PC-3 (cell line): ENCODE results near the gene ABLIM1. TPM values are rescaled to one million over a fixed set of nuclear protein-coding genes. Genes with fewer than 3 reads are reported as not detected.

Experiments used
- ATAC-seq: fragments of 200-7000 bp; cut with Tn5 transposase; 2 replicates; pipeline ENCODE4 v1.9.1; 2020; ENCODE audit warnings: mild to moderate bottlenecking, moderate library complexity
- BruUV-seq: library from RNA; stranded (reverse); fragments of 400-500 nt; replicated peaks from 2 replicates; lab custom pipeline; 2021; lab: Mats Ljungman, UMichigan
- CTCF ChIA-PET: fragments of 300-600 bp; sonication (Branson Sonifier 250); formaldehyde crosslinking; loops from one replicate; lab custom pipeline; 2022; ENCODE audit warnings: antibody characterized with exemption; lab: Charles Lee
- POLR2A ChIA-PET: fragments of 300-600 bp; sonication (Branson Sonifier 250); formaldehyde crosslinking; loops from one replicate; lab custom pipeline; 2022; ENCODE audit warnings: antibody characterized with exemption; ENCODE audit not compliant: unreplicated experiment; lab: Charles Lee
- DNase-seq: peaks from one replicate; pipeline ENCODE4 v3.0.0-alpha.2; 2015
- H2AFZ ChIP-seq: fragments of 300-600 bp; sonication (generic); 2 replicates; pipeline ENCODE4 v1.6.0; 2016; ENCODE audit warnings: antibody characterized with exemption, low read length
- H3F3A ChIP-seq: fragments of 300-600 bp; sonication (generic); one replicate; pipeline ENCODE4 v1.6.0; 2017; ENCODE audit warnings: antibody characterized with exemption, low read length, control low read depth, mild to moderate bottlenecking; ENCODE audit not compliant: unreplicated experiment
- H3K27ac ChIP-seq: fragments of 300-600 bp; sonication (generic); 2 replicates; pipeline ENCODE4 v1.5.1; 2016; ENCODE audit warnings: mild to moderate bottlenecking, low read length
- H3K27me3 ChIP-seq: fragments of 300-600 bp; sonication (generic); 2 replicates; pipeline ENCODE4 v1.6.1; 2016; ENCODE audit warnings: low read length, mixed read lengths
- H3K36me3 ChIP-seq: fragments of 300-600 bp; sonication (generic); 2 replicates; pipeline ENCODE4 v1.6.1; 2016; ENCODE audit warnings: low read depth, mixed run types, low read length, mixed read lengths
- H3K4me1 ChIP-seq: fragments of 300-600 bp; sonication (generic); 2 replicates; pipeline ENCODE4 v1.5.1; 2016; ENCODE audit warnings: low read length; ENCODE audit not compliant: insufficient read depth
- H3K4me2 ChIP-seq: fragments of 300-600 bp; sonication (generic); 2 replicates; pipeline ENCODE4 v1.6.0; 2016; ENCODE audit warnings: low read length
- H3K4me3 ChIP-seq: fragments of 300-600 bp; sonication (generic); 2 replicates; pipeline ENCODE4 v1.5.1; 2016; ENCODE audit warnings: mild to moderate bottlenecking, low read length, mixed read lengths
- H3K79me2 ChIP-seq: fragments of 300-600 bp; sonication (generic); 2 replicates; pipeline ENCODE4 v1.6.1; 2017; ENCODE audit warnings: low read length, mixed read lengths
- H3K9ac ChIP-seq: fragments of 300-600 bp; sonication (generic); 2 replicates; pipeline ENCODE4 v1.6.0; 2016; ENCODE audit warnings: mild to moderate bottlenecking, low read length
- H3K9me2 ChIP-seq: fragments of 300-600 bp; sonication (generic); replicated peaks from 2 replicates; pipeline ENCODE4 v1.6.1; 2016; ENCODE audit warnings: mixed run types, low read length, mixed read lengths
- H3K9me3 ChIP-seq: fragments of 300-600 bp; sonication (generic); 2 replicates; pipeline ENCODE4 v1.6.1; 2016; ENCODE audit warnings: low read length, mixed read lengths
- H4K20me1 ChIP-seq: fragments of 300-600 bp; sonication (generic); 2 replicates; pipeline ENCODE4 v1.6.1; 2016; ENCODE audit warnings: low read length, mixed read lengths
- EZH2 ChIP-seq: fragments of 300-600 bp; sonication (generic); IDR thresholded peaks from one replicate; pipeline ENCODE4 v1.6.1; 2017; ENCODE audit warnings: antibody characterized with exemption, mild to moderate bottlenecking, low read length; ENCODE audit not compliant: unreplicated experiment
- EZH2phosphoT487 ChIP-seq: fragments of 300-600 bp; sonication (generic); IDR thresholded peaks from 2 replicates; pipeline ENCODE4 v1.6.1; 2018; ENCODE audit warnings: mild to moderate bottlenecking, antibody characterized with exemption, low read length, borderline replicate concordance
- intact Hi-C: fragments of 100-400 bp; cut with micrococcal nuclease; formaldehyde crosslinking; loops from 2 replicates; pipeline ENCODE4 v1.9.0; 2023
- total RNA-seq: library from RNA; depleted of rRNA; stranded (reverse); fragments of >200 nt; gene quantifications from 2 replicates; pipeline ENCODE4 v1.2.3, GENCODE V29; 2014
- TF ChIP-seq, protein P1 (sequence below): fragments of 300-600 bp; sonication (generic); conservative IDR thresholded peaks from 2 replicates; pipeline ENCODE4 v1.5.1; 2017; ENCODE audit warnings: antibody characterized with exemption, low read depth, mild to moderate bottlenecking, low read length

The ABLIM1 gene
- total RNA-seq, 1 experiment from 2014 or later, result 12.3 TPM

DNA sequence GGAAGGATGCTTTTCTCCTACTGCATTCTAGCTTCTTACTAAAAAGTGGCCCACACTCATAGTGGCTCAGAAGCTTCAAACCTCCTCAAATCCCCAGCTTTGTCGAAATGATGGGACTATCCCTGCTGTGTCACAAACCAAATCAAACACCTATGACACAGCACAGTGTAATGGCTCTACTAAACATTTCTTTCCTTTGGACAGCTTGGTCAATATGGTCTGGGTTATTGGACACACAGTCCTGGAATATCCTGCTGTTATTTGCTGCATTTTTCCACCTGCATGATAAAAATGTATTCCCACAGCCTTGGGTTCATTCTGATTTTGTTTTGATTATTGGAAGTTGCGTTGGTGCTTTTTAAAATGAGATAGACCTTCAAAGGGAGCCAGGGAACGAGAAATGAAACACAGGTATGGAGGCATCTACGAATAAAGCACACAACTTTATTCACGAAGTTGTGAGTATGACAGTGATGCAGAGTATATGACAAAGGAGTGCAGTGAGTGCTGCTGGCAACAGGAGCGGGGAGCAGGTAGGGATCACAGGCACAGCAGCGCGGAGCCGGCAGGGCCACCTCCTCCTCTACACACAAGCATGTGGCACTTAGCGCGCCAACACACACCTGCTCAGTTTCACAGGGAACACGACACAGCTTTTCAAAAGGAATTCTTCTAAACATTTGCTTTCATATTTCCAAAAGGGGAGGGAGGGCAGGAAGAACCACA lies 227.2 kb downstream of the ABLIM1 start:
- Histone ChIP-seq H3K4me3 (no peak overlapping the region), H3K9ac (no peak overlapping the region), H3K36me3 (no peaks in the 10 kb centered on the region), H3K79me2 (no peaks in the 10 kb centered on the region), H2AFZ (no peak overlapping the region), H3K4me1 (no peaks in the 10 kb centered on the region), H3K4me2 (no peak overlapping the region), H4K20me1 (no peaks in the 10 kb centered on the region), H3K27ac (no peak overlapping the region), H3K27me3 (no peaks in the 10 kb centered on the region), H3K9me3 (no peaks in the 10 kb centered on the region), H3K9me2 (no peaks in the 10 kb centered on the region), H3F3A (no peaks in the 10 kb centered on the region)
- intact Hi-C loops, result no loop called here
- ChIA-PET CTCF (no interaction called here), POLR2A (no interaction called here)
- ATAC-seq (no peak), DNase-seq (no peak)
- TF ChIP-seq EZH2 (no peak), EZH2phosphoT487 (no peak)
- TF ChIP-seq, protein P1, sequence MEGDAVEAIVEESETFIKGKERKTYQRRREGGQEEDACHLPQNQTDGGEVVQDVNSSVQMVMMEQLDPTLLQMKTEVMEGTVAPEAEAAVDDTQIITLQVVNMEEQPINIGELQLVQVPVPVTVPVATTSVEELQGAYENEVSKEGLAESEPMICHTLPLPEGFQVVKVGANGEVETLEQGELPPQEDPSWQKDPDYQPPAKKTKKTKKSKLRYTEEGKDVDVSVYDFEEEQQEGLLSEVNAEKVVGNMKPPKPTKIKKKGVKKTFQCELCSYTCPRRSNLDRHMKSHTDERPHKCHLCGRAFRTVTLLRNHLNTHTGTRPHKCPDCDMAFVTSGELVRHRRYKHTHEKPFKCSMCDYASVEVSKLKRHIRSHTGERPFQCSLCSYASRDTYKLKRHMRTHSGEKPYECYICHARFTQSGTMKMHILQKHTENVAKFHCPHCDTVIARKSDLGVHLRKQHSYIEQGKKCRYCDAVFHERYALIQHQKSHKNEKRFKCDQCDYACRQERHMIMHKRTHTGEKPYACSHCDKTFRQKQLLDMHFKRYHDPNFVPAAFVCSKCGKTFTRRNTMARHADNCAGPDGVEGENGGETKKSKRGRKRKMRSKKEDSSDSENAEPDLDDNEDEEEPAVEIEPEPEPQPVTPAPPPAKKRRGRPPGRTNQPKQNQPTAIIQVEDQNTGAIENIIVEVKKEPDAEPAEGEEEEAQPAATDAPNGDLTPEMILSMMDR, result no peak
- no TSS peak for BruUV-seq

DNA sequence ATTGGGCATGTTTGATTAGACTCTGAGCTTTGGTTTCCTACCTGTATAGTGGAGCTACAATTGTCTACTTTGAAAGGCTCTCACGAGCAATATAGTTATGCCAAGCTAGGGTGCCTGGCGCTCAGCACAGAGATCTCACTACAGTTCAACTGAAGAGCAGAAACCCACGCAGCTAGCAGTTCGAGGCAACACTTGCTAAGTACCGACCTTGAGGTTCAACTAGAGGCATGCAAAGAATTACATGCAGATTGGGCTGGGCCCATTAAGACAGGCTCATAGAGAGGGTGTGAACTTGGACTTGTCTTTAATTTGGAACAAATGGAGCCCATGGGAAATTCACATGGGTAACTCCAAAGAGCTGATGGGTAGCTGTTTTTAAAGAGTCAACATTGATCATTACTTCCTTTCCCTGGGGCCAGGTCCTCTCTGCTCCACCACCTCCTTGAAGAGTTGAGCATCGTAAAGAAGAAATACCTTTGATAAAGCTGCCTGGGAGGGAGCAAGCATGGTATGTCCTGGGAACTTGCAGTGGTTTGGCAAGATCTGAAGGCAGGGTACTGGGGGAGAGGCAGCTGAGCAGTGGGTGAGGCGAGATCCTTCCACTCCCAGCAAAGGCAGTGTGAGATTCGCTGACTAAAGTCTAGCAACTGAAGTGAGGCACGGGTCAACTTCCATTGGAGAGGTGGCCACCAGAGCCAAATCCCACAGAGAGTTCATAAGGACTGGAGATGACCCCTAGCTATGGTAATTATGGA lies 228.3 kb downstream of the ABLIM1 start:
- Histone ChIP-seq H3K4me1 (no peaks in the 10 kb centered on the region), H4K20me1 (no peaks in the 10 kb centered on the region), H3K4me3 (no peak overlapping the region), H3K27me3 (no peaks in the 10 kb centered on the region), H3F3A (no peaks in the 10 kb centered on the region), H3K9me3 (no peaks in the 10 kb centered on the region), H3K27ac (no peak overlapping the region), H3K9me2 (no peaks in the 10 kb centered on the region), H3K9ac (no peak overlapping the region), H2AFZ (no peak overlapping the region), H3K36me3 (no peaks in the 10 kb centered on the region), H3K79me2 (no peaks in the 10 kb centered on the region), H3K4me2 (no peak overlapping the region)
- intact Hi-C loops, result no loop called here
- DNase-seq, result no peak
- BruUV-seq, result no TSS peak
- ATAC-seq, result no peak
- ChIA-PET CTCF (interaction anchor here (0.6 kb wide), 1 partner anchor 44 kb away, joined by 4 read pairs; no protein-coding TSS in a partner anchor), POLR2A (no interaction called here)
- TF ChIP-seq, protein P1, result no peak
- no peak for TF ChIP-seq EZH2phosphoT487
- no peak for TF ChIP-seq EZH2
